H1 (cell line): Measurements from ENCODE around the gene TRIML2. TPM values are rescaled to one million over a fixed set of nuclear protein-coding genes. Genes with fewer than 3 reads are reported as not detected.
A peak's percentile ranks its signal among the peaks of the same experiment; 100 is the strongest.

Source experiments
- CTCF ChIA-PET: fragments of 300-600 bp; sonication (Branson Sonifier 250); formaldehyde crosslinking; loops from one replicate; lab custom pipeline; 2021; ENCODE audit not compliant: partially characterized antibody; lab: Charles Lee
- POLR2A ChIA-PET: fragments of 300-600 bp; sonication (Branson Sonifier 250); formaldehyde crosslinking; loops from one replicate; lab custom pipeline; 2021; ENCODE audit warnings: inconsistent platforms; ENCODE audit not compliant: partially characterized antibody; lab: Charles Lee
- DNase-seq, 2 experiments: peaks; one replicate each; pipeline versions ENCODE4 v3.0.0 to v3.0.0-alpha.2; 2010 to 2022; ENCODE audit warnings: low spot score in 2 of 2, low read depth in 1 of 2, mixed read lengths in 1 of 2
- FAIRE-seq: peaks from 2 replicates; lab custom pipeline; 2011; peaks lifted over from hg19 to GRCh38; lab: Jason Lieb, UNC
- H2AFZ ChIP-seq: 2 replicates; pipeline ENCODE4 v1.8.1; 2012; ENCODE audit warnings: low read length, inconsistent platforms
- H2AK5ac ChIP-seq: 2 replicates; pipeline ENCODE4 v1.6.1; 2013; ENCODE audit warnings: low read depth, low read length
- H2BK120ac ChIP-seq: replicated peaks from 2 replicates; pipeline ENCODE3; 2013; ENCODE audit warnings: low read depth, low read length, inconsistent platforms
- H2BK12ac ChIP-seq: 2 replicates; pipeline ENCODE4 v1.6.1; 2013; ENCODE audit warnings: low read depth, low read length
- H2BK15ac ChIP-seq: 2 replicates; pipeline ENCODE4 v1.6.1; 2013; ENCODE audit warnings: low read length
- H2BK20ac ChIP-seq: 2 replicates; pipeline ENCODE4 v1.6.1; 2013; ENCODE audit warnings: low read length
- H2BK5ac ChIP-seq: 2 replicates; pipeline ENCODE4 v1.6.1; 2013; ENCODE audit warnings: low read depth, low read length
- H3K14ac ChIP-seq: 2 replicates; pipeline ENCODE4 v1.6.1; 2013; ENCODE audit warnings: inconsistent platforms; ENCODE audit not compliant: insufficient read length
- H3K18ac ChIP-seq: 2 replicates; pipeline ENCODE4 v1.6.1; 2013; ENCODE audit warnings: low read length; ENCODE audit errors: extremely low read depth
- H3K23ac ChIP-seq: 2 replicates; pipeline ENCODE4 v1.6.1; 2013; ENCODE audit warnings: inconsistent platforms; ENCODE audit not compliant: insufficient read length
- H3K23me2 ChIP-seq: 2 replicates; pipeline ENCODE4 v1.6.1; 2013; ENCODE audit warnings: low read depth, low read length
- H3K27ac ChIP-seq: 2 replicates; pipeline ENCODE4 v1.6.1; 2011; ENCODE audit warnings: low read depth, low read length, inconsistent platforms
- H3K27me3 ChIP-seq, 4 experiments: replicated peaks in 1 of 4; 1 replicate in 1 of 4; 2 replicates in 3 of 4; pipeline versions ENCODE4 v1.6.1 to v1.8.1; 2011 to 2013; ENCODE audit warnings: low read length in 3 of 4, mild to moderate bottlenecking in 3 of 4, inconsistent platforms in 2 of 4, mixed read lengths in 2 of 4, moderate library complexity in 1 of 4; ENCODE audit not compliant: control insufficient read depth in 3 of 4, insufficient read depth in 3 of 4; ENCODE audit errors: extremely low read depth in 1 of 4
- H3K36me3 ChIP-seq, 4 experiments: 2 replicates each; pipeline versions ENCODE4 v1.6.1 to v1.8.1; 2011 to 2013; ENCODE audit warnings: mild to moderate bottlenecking in 4 of 4, low read length in 3 of 4, moderate library complexity in 2 of 4, control low read depth in 1 of 4, inconsistent platforms in 1 of 4; ENCODE audit not compliant: insufficient read depth in 4 of 4, control insufficient read depth in 2 of 4
- H3K4ac ChIP-seq: replicated peaks from 2 replicates; pipeline ENCODE3; 2013; ENCODE audit warnings: low read length, low read depth, mixed read lengths, inconsistent platforms; ENCODE audit not compliant: insufficient read length
- H3K4me1 ChIP-seq, 4 experiments: replicated peaks in 1 of 4; 1 replicate in 1 of 4; 2 replicates in 3 of 4; pipeline versions ENCODE4 v1.6.1 to v1.8.1; 2011 to 2013; ENCODE audit warnings: low read length in 3 of 4, inconsistent platforms in 2 of 4, mixed read lengths in 1 of 4; ENCODE audit not compliant: insufficient read depth in 4 of 4, control insufficient read depth in 3 of 4
- H3K4me2 ChIP-seq, 2 experiments: 2 replicates each; pipeline versions ENCODE4 v1.6.1 to v1.8.1; 2011 to 2013; ENCODE audit warnings: low read depth in 2 of 2, low read length in 2 of 2, control low read depth in 1 of 2, inconsistent platforms in 1 of 2, mild to moderate bottlenecking in 1 of 2; ENCODE audit not compliant: insufficient read depth in 1 of 2
- H3K4me3 ChIP-seq, 4 experiments: fragments of 200-600, 300-600 bp in 1 of 4; sonication (generic), shearing (Covaris generic), sonication (Bioruptor Twin) in 1 of 4; 2 replicates each; pipeline versions ENCODE4 v1.5.1 to v1.8.1; 2011 to 2016; ENCODE audit warnings: low read length in 4 of 4, low read depth in 3 of 4, control low read depth in 2 of 4, inconsistent platforms in 2 of 4, mild to moderate bottlenecking in 2 of 4, mixed read lengths in 1 of 4, moderate library complexity in 1 of 4; ENCODE audit not compliant: insufficient read depth in 2 of 4; ENCODE audit errors: extremely low read depth in 1 of 4
- H3K56ac ChIP-seq: replicated peaks from 2 replicates; pipeline ENCODE3; 2013; ENCODE audit warnings: low read depth, mild to moderate bottlenecking, mixed read lengths, low read length, inconsistent platforms; ENCODE audit not compliant: insufficient read length
- H3K79me1 ChIP-seq: 2 replicates; pipeline ENCODE4 v1.6.1; 2013; ENCODE audit warnings: low read depth, low read length, control low read depth
- H3K79me2 ChIP-seq, 2 experiments: 2 replicates each; pipeline versions ENCODE4 v1.6.1 to v1.8.1; 2012 to 2013; ENCODE audit warnings: low read length in 2 of 2, mild to moderate bottlenecking in 2 of 2, inconsistent platforms in 1 of 2; ENCODE audit not compliant: insufficient read depth in 2 of 2, control insufficient read depth in 1 of 2
- H3K9ac ChIP-seq, 4 experiments: replicated peaks in 1 of 4; 1 replicate in 1 of 4; 2 replicates in 3 of 4; pipeline versions ENCODE4 v1.6.1 to v1.8.1; 2011 to 2013; ENCODE audit warnings: low read depth in 3 of 4, low read length in 3 of 4, control low read depth in 2 of 4, mild to moderate bottlenecking in 2 of 4, moderate library complexity in 2 of 4, inconsistent platforms in 1 of 4; ENCODE audit errors: extremely low read depth in 1 of 4
- H3K9me3 ChIP-seq, 2 experiments: 2 replicates each; pipeline versions ENCODE4 v1.6.1 to v1.8.1; 2012 to 2013; ENCODE audit warnings: mild to moderate bottlenecking in 2 of 2, moderate library complexity in 2 of 2, control low read depth in 1 of 2, inconsistent platforms in 1 of 2, low read depth in 1 of 2, low read length in 1 of 2, mixed read lengths in 1 of 2; ENCODE audit not compliant: insufficient read depth in 2 of 2
- H4K20me1 ChIP-seq, 2 experiments: replicated peaks in 1 of 2; 2 replicates each; pipeline versions ENCODE3 to v1.8.1; 2011 to 2013; ENCODE audit warnings: inconsistent platforms in 2 of 2, low read length in 2 of 2, mild to moderate bottlenecking in 1 of 2; ENCODE audit not compliant: insufficient read depth in 2 of 2, control insufficient read depth in 1 of 2
- H4K5ac ChIP-seq: 2 replicates; pipeline ENCODE4 v1.6.1; 2013; ENCODE audit warnings: low read length, low read depth, mixed read lengths, inconsistent platforms; ENCODE audit not compliant: insufficient read length
- H4K8ac ChIP-seq: 2 replicates; pipeline ENCODE4 v1.8.0; 2013; ENCODE audit warnings: mild to moderate bottlenecking, moderate library complexity, low read length, inconsistent platforms; ENCODE audit not compliant: insufficient read depth; ENCODE audit errors: extremely low read depth
- H4K91ac ChIP-seq: replicated peaks from 2 replicates; pipeline ENCODE3; 2013; ENCODE audit warnings: low read length, mixed read lengths, inconsistent platforms; ENCODE audit not compliant: insufficient read length
- CREB1 ChIP-seq: IDR thresholded peaks from 2 replicates; pipeline ENCODE4 v1.6.1; 2012; ENCODE audit warnings: inconsistent platforms
- CTBP2 ChIP-seq: IDR thresholded peaks from 2 replicates; pipeline ENCODE4 v1.7.0; 2011; ENCODE audit warnings: borderline replicate concordance, mild to moderate bottlenecking, moderate library complexity, mixed read lengths, low read length; ENCODE audit not compliant: insufficient read depth, insufficient read length
- JUN ChIP-seq: IDR thresholded peaks from 2 replicates; pipeline ENCODE4 v1.6.1; 2011; ENCODE audit warnings: low read depth, mild to moderate bottlenecking, improper control_type of control experiment, low read length
- KDM1A ChIP-seq: fragments of 200-600, 300-600 bp; sonication (generic); IDR thresholded peaks from 2 replicates; pipeline ENCODE4 v1.7.1; 2016; ENCODE audit warnings: mild to moderate bottlenecking, low read length, borderline replicate concordance
- KDM4A ChIP-seq: IDR thresholded peaks from one replicate; pipeline ENCODE4 v1.7.1; 2012; ENCODE audit warnings: low read depth, mild to moderate bottlenecking, moderate library complexity, low read length, inconsistent platforms; ENCODE audit not compliant: severe bottlenecking
- PHF8 ChIP-seq: fragments of 200-600 bp; sonication (generic); conservative IDR thresholded peaks from 2 replicates; pipeline ENCODE4 v1.7.1; 2012; ENCODE audit warnings: low read depth, mild to moderate bottlenecking, inconsistent platforms, low read length, moderate library complexity
- POLR2A ChIP-seq, 2 experiments: IDR thresholded peaks; 1 replicate in 1 of 2; 2 replicates in 1 of 2; pipeline ENCODE4 v1.6.1; 2011; ENCODE audit warnings: low read depth in 2 of 2, low read length in 2 of 2, mild to moderate bottlenecking in 2 of 2; ENCODE audit errors: control extremely low read depth in 1 of 2
- RBBP5 ChIP-seq: IDR thresholded peaks from 2 replicates; pipeline ENCODE4 v1.7.1; 2012; ENCODE audit warnings: low read depth, mild to moderate bottlenecking, inconsistent platforms, low read length, moderate library complexity, borderline replicate concordance
- RFX5 ChIP-seq: IDR thresholded peaks from 2 replicates; pipeline ENCODE4 v1.6.1; 2011; ENCODE audit warnings: low read depth, low read length, improper control_type of control experiment, borderline replicate concordance
- SIX5 ChIP-seq: IDR thresholded peaks from 2 replicates; pipeline ENCODE4 v1.6.1; 2011; ENCODE audit warnings: mild to moderate bottlenecking, low read depth, low read length
- TEAD4 ChIP-seq: IDR thresholded peaks from 2 replicates; pipeline ENCODE4 v1.6.1; 2012; ENCODE audit warnings: low read depth, low read length, inconsistent platforms, mixed read lengths
- WGBS, 2 experiments: shearing (Covaris generic) in 1 of 2; methylation state at CpG; one replicate each; pipeline versions ENCODE4 v1.1.6 to v1.1.7; 2013 to 2015; ENCODE audit warnings: low lambda C conversion rate in 2 of 2, mixed read lengths in 2 of 2, inconsistent platforms in 1 of 2, low coverage in 1 of 2, missing lambda C conversion rate in 1 of 2; ENCODE audit not compliant: insufficient replicate concordance in 2 of 2, insufficient coverage in 1 of 2, insufficient read length in 1 of 2; ENCODE audit errors: extremely low coverage in 1 of 2, missing lambda C conversion rate in 1 of 2; 5-methylcytosine and 5-hydroxymethylcytosine counted together
- polyA plus RNA-seq, 7 experiments: library from polyadenylated mRNA; depleted of rRNA in 3 of 7; stranded (reverse) in 5 of 7; unstranded in 2 of 7; fragments of >200 nt in 5 of 7; fragments of 200-250 nt in 2 of 7; gene quantifications; 1 replicate in 5 of 7; 2 replicates in 1 of 7; 4 replicates in 1 of 7; pipeline versions ENCODE4 v1.2.1 to v1.2.3, GENCODE V29; 2011 to 2013; ENCODE audit warnings: missing spikeins in 2 of 7, mixed read lengths in 2 of 7
- total RNA-seq: library from RNA; stranded (reverse); fragmentation: NEBNext Ultra II Directional; extraction: Animal tissue kit (Norgen Biotek cat#: 25700); gene quantifications from 2 replicates; pipeline ENCODE4 v1.2.1, GENCODE V29; 2021
- TF ChIP-seq, protein P1 (sequence below): IDR thresholded peaks from 2 replicates; pipeline ENCODE4 v1.6.1; 2012; ENCODE audit warnings: inconsistent platforms
- TF ChIP-seq, protein P2 (sequence below): IDR thresholded peaks from 2 replicates; pipeline ENCODE4 v1.6.1; 2012; ENCODE audit warnings: inconsistent platforms

TRIML2 gene
- total and polyA plus RNA-seq, 2 of the 8 experiments (the other 6 are each of a cell fraction or from before 2014, with no cell fraction given), result 28.1 to 59.2 TPM

DNA sequence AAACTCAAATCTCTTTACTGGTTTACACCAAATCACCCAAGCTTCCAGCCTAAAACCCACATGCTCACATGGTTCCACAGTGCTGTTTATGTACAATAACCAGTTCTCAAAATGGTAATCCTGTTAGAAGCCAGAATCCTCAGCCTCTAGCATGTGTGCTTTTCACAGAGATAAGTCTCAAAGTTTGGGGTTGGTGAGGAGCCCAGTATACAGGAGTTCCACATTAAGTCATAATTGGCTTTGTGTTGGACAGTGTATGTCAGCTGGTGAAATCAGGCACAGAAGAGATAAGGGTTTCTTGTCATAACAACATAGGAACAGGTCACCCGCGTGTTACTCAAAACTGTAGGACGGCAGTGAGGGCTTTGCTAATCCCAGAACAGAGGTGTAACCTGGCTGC, 29.7 kb upstream of the TRIML2 start, which contains the start of gene TRIML1:
TRIML1 (plus strand) TSS at position 301 of the 400 bp plus-strand sequence. CDS start 118 bp downstream, outside the sequence.
- Histone ChIP-seq H3K4me1 (no peaks in the 10 kb centered on the region), H4K8ac (no peak within 1 kb of the TSS), H2BK5ac (no peak within 1 kb of the TSS; the same call in 1 of the 2 replicates), H2BK20ac (0 out of 2 replicates have a peak within 1 kb of the TSS, but pooled peaks have one; percentile 43), H2BK120ac (no peak within 1 kb of the TSS), H3K23me2 (peaks cover 2% of the 10 kb centered on the region; the same call in 1 of the 2 replicates), H3K4me3 (no peak within 1 kb of the TSS), H2BK12ac (peak within 1 kb of the TSS; percentile 64; the same call in 1 of the 2 replicates), H3K4me2 (no peak within 1 kb of the TSS), H3K9ac (no peak within 1 kb of the TSS), H2BK15ac (0 out of 2 replicates have a peak within 1 kb of the TSS, but pooled peaks have one; percentile 4), H3K9me3 (no peaks in the 10 kb centered on the region), H3K79me2 (no peaks in the 10 kb centered on the region), H3K27ac (no peak within 1 kb of the TSS), H2AK5ac (no peak within 1 kb of the TSS), H4K5ac (no peak within 1 kb of the TSS), H3K36me3 (no peaks in the 10 kb centered on the region), H3K56ac (no peak within 1 kb of the TSS), H2AFZ (0 out of 2 replicates have a peak within 1 kb of the TSS, but pooled peaks have one; percentile 67), H3K79me1 (no peaks in the 10 kb centered on the region), H3K18ac (no peak within 1 kb of the TSS), H4K20me1 (no peaks in the 10 kb centered on the region), H3K14ac (no peak within 1 kb of the TSS), H4K91ac (no peak within 1 kb of the TSS), H3K4ac (no peak within 1 kb of the TSS), H3K27me3 (no peaks in the 10 kb centered on the region), H3K23ac (no peak within 1 kb of the TSS)
- CTCF ChIA-PET, result interaction anchor here (0.6 to 1.8 kb wide), 2 partner anchors 8 to 147 kb away, joined by 3 to 6 read pairs; no protein-coding TSS in a partner anchor
- FAIRE-seq (no peak), DNase-seq (no peak)
- POLR2A ChIA-PET, result interaction anchor here (0.8 to 1.6 kb wide), 2 partner anchors 31 to 134 kb away, joined by 4 to 5 read pairs; no protein-coding TSS in a partner anchor
- 97% methylated on average over 3 of the region's 3 CpGs; no CpG with 5 or more reads in 1 of the 2 experiments for WGBS, 2 experiments
- TF ChIP-seq TEAD4 (no peak), POLR2A (IDR thresholded peaks at IDR 0.05; ENCODE audit: control extremely low read depth in 1 of 2, low read depth in 2 of 2, low read length in 2 of 2) (no peak), JUN (no peak), PHF8 (no peak), CTBP2 (no peak), CREB1 (no peak), KDM4A (no peak), KDM1A (no peak), RBBP5 (no peak), SIX5 (no peak), RFX5 (no peak)
- TF ChIP-seq, protein P1, sequence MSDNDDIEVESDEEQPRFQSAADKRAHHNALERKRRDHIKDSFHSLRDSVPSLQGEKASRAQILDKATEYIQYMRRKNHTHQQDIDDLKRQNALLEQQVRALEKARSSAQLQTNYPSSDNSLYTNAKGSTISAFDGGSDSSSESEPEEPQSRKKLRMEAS, result no peak
- TF ChIP-seq, protein P2, sequence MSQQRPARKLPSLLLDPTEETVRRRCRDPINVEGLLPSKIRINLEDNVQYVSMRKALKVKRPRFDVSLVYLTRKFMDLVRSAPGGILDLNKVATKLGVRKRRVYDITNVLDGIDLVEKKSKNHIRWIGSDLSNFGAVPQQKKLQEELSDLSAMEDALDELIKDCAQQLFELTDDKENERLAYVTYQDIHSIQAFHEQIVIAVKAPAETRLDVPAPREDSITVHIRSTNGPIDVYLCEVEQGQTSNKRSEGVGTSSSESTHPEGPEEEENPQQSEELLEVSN, result no peak
